DOHH2 (cell line): ENCODE data around the gene INO80.

Source experiments
- H3F3A ChIP-seq: fragments of 200-600 bp; sonication (generic), shearing (Covaris generic); 2 replicates; pipeline ENCODE4 v1.6.0; 2016; ENCODE audit warnings: antibody characterized with exemption, mild to moderate bottlenecking; ENCODE audit not compliant: control insufficient read depth, insufficient read depth
- H3K27ac ChIP-seq: fragments of 200-600 bp; sonication (generic); 2 replicates; pipeline ENCODE4 v1.5.1; 2014; ENCODE audit warnings: low read depth, mild to moderate bottlenecking, low read length, moderate library complexity
- H3K27me3 ChIP-seq: fragments of 200-600 bp; sonication (generic); 2 replicates; pipeline ENCODE4 v1.6.1; 2014; ENCODE audit warnings: mild to moderate bottlenecking, low read length, mixed read lengths; ENCODE audit not compliant: control insufficient read depth
- H3K36me3 ChIP-seq: fragments of 200-600 bp; sonication (generic); 2 replicates; pipeline ENCODE4 v1.6.1; 2014; ENCODE audit warnings: mild to moderate bottlenecking, low read length, moderate library complexity, mixed read lengths; ENCODE audit not compliant: control insufficient read depth
- H3K4me1 ChIP-seq: fragments of 200-600 bp; sonication (generic); 2 replicates; pipeline ENCODE4 v1.6.1; 2014; ENCODE audit warnings: mild to moderate bottlenecking, low read length, mixed read lengths; ENCODE audit not compliant: control insufficient read depth
- H3K4me2 ChIP-seq: fragments of 200-600 bp; sonication (generic); 2 replicates; pipeline ENCODE4 v1.6.0; 2014; ENCODE audit warnings: mild to moderate bottlenecking, low read length, moderate library complexity
- H3K4me3 ChIP-seq: fragments of 200-600 bp; sonication (generic); 2 replicates; pipeline ENCODE4 v1.5.1; 2014; ENCODE audit warnings: mild to moderate bottlenecking, low read length, mixed read lengths
- H3K79me2 ChIP-seq: fragments of 200-600 bp; sonication (generic); 2 replicates; pipeline ENCODE4 v1.6.1; 2014; ENCODE audit warnings: mild to moderate bottlenecking, low read length, mixed read lengths; ENCODE audit not compliant: control insufficient read depth
- H3K9me2 ChIP-seq: fragments of 200-600 bp; sonication (generic); replicated peaks from 2 replicates; pipeline ENCODE4 v1.6.1; 2014; ENCODE audit warnings: mild to moderate bottlenecking, low read length, mixed read lengths; ENCODE audit not compliant: control insufficient read depth
- H3K9me3 ChIP-seq: fragments of 200-600 bp; sonication (generic); 2 replicates; pipeline ENCODE4 v1.6.1; 2014; ENCODE audit warnings: antibody characterized with exemption, low read length, mixed read lengths; ENCODE audit not compliant: control insufficient read depth, insufficient read depth
- H4K20me1 ChIP-seq: fragments of 200-600 bp; sonication (generic); 2 replicates; pipeline ENCODE4 v1.6.0; 2014; ENCODE audit warnings: low read depth, mild to moderate bottlenecking, antibody characterized with exemption, low read length, moderate library complexity; ENCODE audit not compliant: control insufficient read depth, insufficient read depth
- CTCF ChIP-seq: fragments of 200-600 bp; sonication (generic); IDR thresholded peaks from one replicate; pipeline ENCODE4 v1.5.1; 2014; ENCODE audit warnings: antibody characterized with exemption, mild to moderate bottlenecking, low read depth, low read length; ENCODE audit not compliant: poor library complexity, severe bottlenecking
- EZH2phosphoT487 ChIP-seq: fragments of 200-600 bp; sonication (generic); IDR thresholded peaks from 2 replicates; pipeline ENCODE4 v1.6.1; 2017; ENCODE audit warnings: borderline replicate concordance, mild to moderate bottlenecking, antibody characterized with exemption, low read length, moderate library complexity, mixed read lengths

INO80 gene

GRCh38 chr15:40978562-40978961 lies 137.5 kb downstream of the INO80 start:
- Histone ChIP-seq H3K9me3 (no peaks in the 10 kb centered on the region), H3K4me3 (no peak overlapping the region), H3K27me3 (no peaks in the 10 kb centered on the region), H3K79me2 (no peaks in the 10 kb centered on the region), H3K4me1 (no peaks in the 10 kb centered on the region), H3F3A (no peaks in the 10 kb centered on the region), H3K4me2 (no peak overlapping the region), H3K36me3 (peaks cover 66% of the 10 kb centered on the region), H4K20me1 (no peaks in the 10 kb centered on the region), H3K27ac (no peak overlapping the region), H3K9me2 (no peaks in the 10 kb centered on the region)
- TF ChIP-seq CTCF (no peak), EZH2phosphoT487 (no peak)

DNA sequence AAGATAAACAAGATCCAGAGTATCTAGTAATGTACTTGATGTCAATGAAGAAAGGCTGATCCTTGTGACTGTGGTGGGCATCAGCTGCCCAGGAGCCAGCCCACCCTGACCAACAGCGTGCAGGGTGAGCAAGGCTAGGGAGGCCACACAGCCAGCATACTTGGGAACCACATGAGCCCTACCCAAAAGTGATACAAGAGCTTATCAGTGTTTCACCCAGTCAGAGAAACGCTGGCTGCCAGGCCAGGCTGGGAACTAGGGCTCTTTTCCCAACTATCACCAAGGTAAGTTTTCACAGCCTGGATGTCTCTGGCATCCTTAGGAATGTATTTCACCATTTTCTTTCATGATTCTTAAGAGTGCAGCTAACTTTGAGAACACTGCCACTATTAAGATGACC lies 137.9 kb downstream of the INO80 start:
- Histone ChIP-seq H3K9me3 (no peaks in the 10 kb centered on the region), H3K79me2 (no peaks in the 10 kb centered on the region), H3K4me2 (no peak overlapping the region), H3K9me2 (no peaks in the 10 kb centered on the region), H4K20me1 (no peaks in the 10 kb centered on the region), H3K4me1 (no peaks in the 10 kb centered on the region), H3K4me3 (no peak overlapping the region), H3K36me3 (peaks cover 62% of the 10 kb centered on the region), H3F3A (no peaks in the 10 kb centered on the region), H3K27me3 (no peaks in the 10 kb centered on the region), H3K27ac (no peak overlapping the region)
- no peak for TF ChIP-seq CTCF
- no peak for TF ChIP-seq EZH2phosphoT487

GRCh38 chr15:40976819-40977218 lies 139.3 kb downstream of the INO80 start:
- Histone ChIP-seq H3F3A (no peaks in the 10 kb centered on the region), H3K9me3 (no peaks in the 10 kb centered on the region), H4K20me1 (no peaks in the 10 kb centered on the region), H3K27me3 (no peaks in the 10 kb centered on the region), H3K36me3 (peaks cover 49% of the 10 kb centered on the region), H3K27ac (no peak overlapping the region), H3K4me3 (no peak overlapping the region), H3K4me2 (no peak overlapping the region), H3K79me2 (no peaks in the 10 kb centered on the region), H3K4me1 (no peaks in the 10 kb centered on the region), H3K9me2 (no peaks in the 10 kb centered on the region)
- TF ChIP-seq CTCF (no peak), EZH2phosphoT487 (no peak)

GRCh38 chr15:40974879-40975278 lies 141.2 kb downstream of the INO80 start:
- H3K4me3 ChIP-seq, result no peak overlapping the region
- H3K4me1 ChIP-seq, result no peaks in the 10 kb centered on the region
- no peaks in the 10 kb centered on the region for H3K9me3 ChIP-seq
- H3K4me2 ChIP-seq, result no peak overlapping the region
- no peaks in the 10 kb centered on the region for H3K9me2 ChIP-seq
- H3K36me3 ChIP-seq, result peaks cover 30% of the 10 kb centered on the region
- H3K79me2 ChIP-seq, result no peaks in the 10 kb centered on the region
- no peak overlapping the region for H3K27ac ChIP-seq
- H3K27me3 ChIP-seq, result no peaks in the 10 kb centered on the region
- H3F3A ChIP-seq, result peaks cover 4% of the 10 kb centered on the region; the same call in 1 of the 2 replicates
- no peaks in the 10 kb centered on the region for H4K20me1 ChIP-seq
- no peak for TF ChIP-seq EZH2phosphoT487
- no peak for TF ChIP-seq CTCF
